Measurements from ENCODE around the gene ASIC1. TPM values are rescaled to one million over a fixed set of nuclear protein-coding genes. Genes with fewer than 3 reads are reported as not detected.

The ASIC1 gene
- total and polyA plus RNA-seq, 8 donors: 0.14 to 1.0 (median 0.57) TPM

GRCh38 chr12:50041062-50041860, 16.1 kb upstream of the ASIC1 start:
- DNase-seq (no peak), FAIRE-seq (no peak), ATAC-seq (no peak)
- no peaks in the 10 kb centered on the region for H3K27me3 ChIP-seq
- intact Hi-C loops (cut with DNase I): no loop called here
- no peak overlapping the region for H3K27ac ChIP-seq
- 66 to 73% methylated on average over 15 of the region's 15 CpGs for WGBS, 2 donors
- no peaks in the 10 kb centered on the region for H3K9me3 ChIP-seq
- no peak for TF ChIP-seq CTCF (IDR thresholded peaks at IDR 0.05)
- H3K4me3 ChIP-seq: no peak overlapping the region
- no peaks in the 10 kb centered on the region for H3K36me3 ChIP-seq
- H3K4me1 ChIP-seq: no peaks in the 10 kb centered on the region

GRCh38 chr12:50041962-50042361, 15.4 kb upstream of the ASIC1 start:
- Histone ChIP-seq H3K9me3 (no peaks in the 10 kb centered on the region), H3K27ac (no peak overlapping the region), H3K27me3 (no peaks in the 10 kb centered on the region), H3K4me3 (no peak overlapping the region), H3K4me1 (no peaks in the 10 kb centered on the region), H3K36me3 (no peaks in the 10 kb centered on the region)
- DNase-seq (no peak), ATAC-seq (no peak), FAIRE-seq (no peak)
- TF ChIP-seq CTCF (IDR thresholded peaks at IDR 0.05): no peak
- 53 to 55% methylated on average over 5 of the region's 5 CpGs for WGBS, 2 donors
- intact Hi-C loops (cut with DNase I): no loop called here

GRCh38 chr12:50042693-50043092, 14.7 kb upstream of the ASIC1 start:
- intact Hi-C loops (cut with DNase I): no loop called here
- ATAC-seq: no peak
- Histone ChIP-seq H3K27ac (no peak overlapping the region), H3K4me1 (no peaks in the 10 kb centered on the region), H3K9me3 (no peaks in the 10 kb centered on the region), H3K36me3 (no peaks in the 10 kb centered on the region), H3K4me3 (no peak overlapping the region), H3K27me3 (no peaks in the 10 kb centered on the region)
- FAIRE-seq: no peak
- no peak for TF ChIP-seq CTCF (IDR thresholded peaks at IDR 0.05)
- WGBS, 2 donors: 73 to 81% methylated on average over 6 of the region's 6 CpGs
- DNase-seq: no peak

GRCh38 chr12:50043308-50043707, 14.1 kb upstream of the ASIC1 start:
- Histone ChIP-seq H3K27ac (no peak overlapping the region), H3K36me3 (no peaks in the 10 kb centered on the region), H3K9me3 (no peaks in the 10 kb centered on the region), H3K27me3 (no peaks in the 10 kb centered on the region), H3K4me1 (no peaks in the 10 kb centered on the region), H3K4me3 (no peak overlapping the region)
- no peak for FAIRE-seq
- no peak for TF ChIP-seq CTCF (IDR thresholded peaks at IDR 0.05)
- WGBS, 2 donors: 77 to 82% methylated on average over 2 of the region's 2 CpGs
- ATAC-seq: no peak
- intact Hi-C loops (cut with DNase I): no loop called here
- no peak for DNase-seq

- intact Hi-C loops (cut with DNase I): no loop called here
- Histone ChIP-seq H3K27me3 (no peaks in the 10 kb centered on the region), H3K9me3 (no peaks in the 10 kb centered on the region), H3K27ac (no peak overlapping the region), H3K36me3 (no peaks in the 10 kb centered on the region), H3K4me1 (no peaks in the 10 kb centered on the region), H3K4me3 (no peak overlapping the region)
- WGBS, 2 donors: 71 to 79% methylated on average over 6 of the region's 6 CpGs
- TF ChIP-seq CTCF (IDR thresholded peaks at IDR 0.05): no peak
- no peak for FAIRE-seq
- no peak for DNase-seq
- no peak for ATAC-seq
Measured at GRCh38 chr12:50043854-50044253, 13.5 kb upstream of the ASIC1 start.

Data from pancreas (tissue), 10 donors.